ENCODE data around the gene PDE3A. TPM values are rescaled to one million over a fixed set of nuclear protein-coding genes. Genes with fewer than 3 reads are reported as not detected.

Gene PDE3A
- total RNA-seq, 4 donors from 2014 or later, result 7.7 to 75.8 (median 18.7) TPM

GRCh38 chr12:20469300-20469699 lies 101.0 kb downstream of the PDE3A start:
- Histone ChIP-seq H3K9me3 (no peaks in the 10 kb centered on the region), H3K27me3 (no peaks in the 10 kb centered on the region), H3K4me1 (no peaks in the 10 kb centered on the region), H3K36me3 (no peaks in the 10 kb centered on the region), H3K27ac (no peak overlapping the region), H3K4me3 (no peak overlapping the region)
- TF ChIP-seq POLR2A (IDR thresholded peaks at IDR 0.05) (no peak), CTCF (IDR thresholded peaks at IDR 0.05) (no peak)
- intact Hi-C loops (cut with DNase I; ENCODE audit: low total_unique reads), result no loop called here
- no peak for DNase-seq

GRCh38 chr12:20469756-20470155 lies 101.4 kb downstream of the PDE3A start:
- DNase-seq, result no peak
- H3K36me3 ChIP-seq, result no peaks in the 10 kb centered on the region
- no peak overlapping the region for H3K4me3 ChIP-seq
- intact Hi-C loops (cut with DNase I; ENCODE audit: low total_unique reads), result no loop called here
- H3K27me3 ChIP-seq, result no peaks in the 10 kb centered on the region
- TF ChIP-seq CTCF (IDR thresholded peaks at IDR 0.05), result no peak
- no peak for TF ChIP-seq POLR2A (IDR thresholded peaks at IDR 0.05)
- no peaks in the 10 kb centered on the region for H3K4me1 ChIP-seq
- H3K27ac ChIP-seq, result peak overlapping the region in 1 of 2 donors; percentile 39
- no peaks in the 10 kb centered on the region for H3K9me3 ChIP-seq

GRCh38 chr12:20472102-20472782 lies 103.9 kb downstream of the PDE3A start:
- peak overlapping the region in 1 of 2 donors; percentile 54 for H3K27ac ChIP-seq
- H3K4me3 ChIP-seq, result no peak overlapping the region
- H3K9me3 ChIP-seq, result no peaks in the 10 kb centered on the region
- H3K36me3 ChIP-seq, result no peaks in the 10 kb centered on the region
- H3K27me3 ChIP-seq, result no peaks in the 10 kb centered on the region
- DNase-seq, result no peak
- intact Hi-C loops (cut with DNase I; ENCODE audit: low total_unique reads), result no loop called here
- no peaks in the 10 kb centered on the region for H3K4me1 ChIP-seq
- TF ChIP-seq CTCF (IDR thresholded peaks at IDR 0.05), result no peak
- no peak for TF ChIP-seq POLR2A (IDR thresholded peaks at IDR 0.05)

GRCh38 chr12:20473133-20473532 lies 104.8 kb downstream of the PDE3A start:
- H3K4me1 ChIP-seq, result no peaks in the 10 kb centered on the region
- intact Hi-C loops (cut with DNase I; ENCODE audit: low total_unique reads), result no loop called here
- TF ChIP-seq POLR2A (IDR thresholded peaks at IDR 0.05) (no peak), CTCF (IDR thresholded peaks at IDR 0.05) (no peak)

GRCh38 chr12:20474016-20474415 lies 105.7 kb downstream of the PDE3A start:
- Histone ChIP-seq H3K4me3 (no peak overlapping the region), H3K9me3 (no peaks in the 10 kb centered on the region), H3K27ac (no peak overlapping the region), H3K4me1 (no peaks in the 10 kb centered on the region), H3K36me3 (no peaks in the 10 kb centered on the region), H3K27me3 (no peaks in the 10 kb centered on the region)
- no peak for DNase-seq
- intact Hi-C loops (cut with DNase I; ENCODE audit: low total_unique reads), result no loop called here
- TF ChIP-seq POLR2A (IDR thresholded peaks at IDR 0.05), result no peak
- TF ChIP-seq CTCF (IDR thresholded peaks at IDR 0.05), result no peak

More at GRCh38 chr12:20473133-20473532, 104.8 kb downstream of the PDE3A start:
- no peaks in the 10 kb centered on the region for H3K36me3 ChIP-seq
- no peak for DNase-seq
- H3K9me3 ChIP-seq, result no peaks in the 10 kb centered on the region
- H3K4me3 ChIP-seq, result no peak overlapping the region
- peak overlapping the region in 1 of 2 donors; percentile 54 for H3K27ac ChIP-seq
- H3K27me3 ChIP-seq, result no peaks in the 10 kb centered on the region
